ENCODE measurements around the gene NALCN. TPM values are rescaled to one million over a fixed set of nuclear protein-coding genes. Genes with fewer than 3 reads are reported as not detected.

Gene NALCN
- total and polyA plus RNA-seq, 10 donors = 0.02 to 0.13 (median 0.09) TPM; not detected in 2

- DNase-seq = no peak
- no peaks in the 10 kb centered on the region for H3K4me1 ChIP-seq
- no peak overlapping the region for H3K4me3 ChIP-seq
- TF ChIP-seq CTCF (IDR thresholded peaks at IDR 0.05 in 8 of 11, conservative IDR thresholded peaks at IDR 0.05 in 3 of 11) = no peak
- intact Hi-C loops (cut with DNase I; ENCODE audit: low total_unique reads) = no loop called here
- no peak overlapping the region for H3K27ac ChIP-seq
- H3K9me3 ChIP-seq = peaks cover 0 to under 1% (median 0%) of the 10 kb centered on the region in 8 donors
- 80 to 87% (median 84%) methylated on average over 4 of the region's 4 CpGs for WGBS, 5 donors
- H3K27me3 ChIP-seq (replicated peaks in 1 of 7) = no peaks in the 10 kb centered on the region
- no peaks in the 10 kb centered on the region for H3K36me3 ChIP-seq
These were observed 389.4 kb downstream of the NALCN start for GRCh38 chr13:101026736-101027398.

GRCh38 chr13:101026328-101026727 lies 390.0 kb downstream of the NALCN start:
- H3K27ac ChIP-seq = no peak overlapping the region
- H3K4me1 ChIP-seq = no peaks in the 10 kb centered on the region
- H3K27me3 ChIP-seq (replicated peaks in 1 of 7) = no peaks in the 10 kb centered on the region
- no peaks in the 10 kb centered on the region for H3K9me3 ChIP-seq
- DNase-seq = no peak
- H3K4me3 ChIP-seq = no peak overlapping the region
- WGBS, 5 donors = 44 to 59% (median 48%) methylated on average over 6 of the region's 6 CpGs
- no peak for TF ChIP-seq CTCF (IDR thresholded peaks at IDR 0.05 in 8 of 11, conservative IDR thresholded peaks at IDR 0.05 in 3 of 11)
- TF ChIP-seq POLR2A (IDR thresholded peaks at IDR 0.05) = no peak
- TF ChIP-seq POLR2AphosphoS5 (IDR thresholded peaks at IDR 0.05) = no peak
- intact Hi-C loops (cut with DNase I; ENCODE audit: low total_unique reads) = no loop called here
- no peaks in the 10 kb centered on the region for H3K36me3 ChIP-seq

GRCh38 chr13:101025925-101026324 lies 390.4 kb downstream of the NALCN start:
- no peaks in the 10 kb centered on the region for H3K27me3 ChIP-seq (replicated peaks in 1 of 7)
- WGBS, 5 donors = 40 to 60% (median 46%) methylated on average over 8 of the region's 8 CpGs
- no peaks in the 10 kb centered on the region for H3K4me1 ChIP-seq
- no peak for DNase-seq
- H3K4me3 ChIP-seq = no peak overlapping the region
- H3K9me3 ChIP-seq = no peaks in the 10 kb centered on the region
- intact Hi-C loops (cut with DNase I; ENCODE audit: low total_unique reads) = no loop called here
- no peaks in the 10 kb centered on the region for H3K36me3 ChIP-seq
- no peak overlapping the region for H3K27ac ChIP-seq
- TF ChIP-seq POLR2AphosphoS5 (IDR thresholded peaks at IDR 0.05) = no peak
- TF ChIP-seq CTCF (IDR thresholded peaks at IDR 0.05 in 8 of 11, conservative IDR thresholded peaks at IDR 0.05 in 3 of 11) = no peak
- no peak for TF ChIP-seq POLR2A (IDR thresholded peaks at IDR 0.05)

GRCh38 chr13:101025519-101025918 lies 390.8 kb downstream of the NALCN start:
- no peak for DNase-seq
- Histone ChIP-seq H3K27ac (no peak overlapping the region), H3K27me3 (replicated peaks in 1 of 7) (no peaks in the 10 kb centered on the region), H3K4me3 (no peak overlapping the region), H3K4me1 (no peaks in the 10 kb centered on the region), H3K9me3 (no peaks in the 10 kb centered on the region), H3K36me3 (no peaks in the 10 kb centered on the region)
- WGBS, 5 donors = 80 to 88% (median 86%) methylated on average over 9 of the region's 9 CpGs
- TF ChIP-seq POLR2A (IDR thresholded peaks at IDR 0.05) = no peak
- TF ChIP-seq CTCF (IDR thresholded peaks at IDR 0.05 in 8 of 11, conservative IDR thresholded peaks at IDR 0.05 in 3 of 11) = no peak
- intact Hi-C loops (cut with DNase I; ENCODE audit: low total_unique reads) = no loop called here
